Stimulated activated CD8-positive, alpha-beta memory T cell treated with anti-CD3 and anti-CD28 coated beads, Interleukin-4, amount 100 ng/mL, for 1 hour (primary cell): ENCODE results near the gene PLEKHF1.
A peak's percentile ranks its signal among the peaks of the same experiment; 100 is the strongest.

Source experiments
- DNase-seq, 2 donors: peaks; one replicate each; pipeline ENCODE4 v3.0.0-alpha.2; 2020; ENCODE audit warnings: low read depth in 2 of 2, low spot score in 1 of 2

PLEKHF1 gene

DNA sequence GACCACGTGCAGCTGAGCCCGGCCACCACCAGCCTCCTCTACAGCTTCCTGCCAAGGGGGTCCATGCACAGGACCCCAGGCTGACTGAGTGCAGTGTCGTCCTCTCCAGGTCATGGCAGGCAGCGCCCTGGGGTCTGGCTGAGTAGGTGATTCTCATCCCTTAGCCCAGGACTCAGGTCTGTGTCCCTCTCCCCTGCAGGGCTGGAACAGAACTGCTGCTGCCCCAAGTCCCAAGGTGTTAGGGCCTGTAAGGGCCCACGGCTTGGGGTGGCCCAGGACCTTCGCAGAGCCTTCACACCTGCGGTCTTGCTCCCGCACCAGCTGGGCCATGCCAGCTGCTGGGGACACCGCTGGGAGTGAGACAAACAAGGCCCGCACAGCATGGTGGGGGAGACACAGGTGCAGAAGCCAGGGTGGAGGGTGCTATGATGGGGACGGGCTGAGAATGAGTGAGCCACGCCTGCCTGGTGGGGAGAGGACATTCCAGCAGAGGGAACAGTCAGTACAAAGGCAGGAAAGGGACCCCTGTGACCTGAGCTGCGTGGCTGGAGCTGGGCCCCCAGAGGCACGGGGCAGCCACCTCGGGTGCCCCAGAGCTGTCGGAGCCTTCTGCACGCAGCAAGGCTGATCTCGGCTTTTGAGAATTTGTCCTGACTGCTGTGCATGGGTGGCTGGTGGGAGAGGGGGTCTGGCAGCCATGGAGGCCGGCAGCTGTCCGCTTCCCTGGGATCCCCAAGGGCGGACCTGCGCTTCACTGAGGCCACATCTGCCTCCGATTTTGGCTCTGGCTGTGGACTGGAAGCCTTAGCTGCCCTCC lies 11.9 kb downstream of the PLEKHF1 start:
- DNase-seq, result no peak

DNA sequence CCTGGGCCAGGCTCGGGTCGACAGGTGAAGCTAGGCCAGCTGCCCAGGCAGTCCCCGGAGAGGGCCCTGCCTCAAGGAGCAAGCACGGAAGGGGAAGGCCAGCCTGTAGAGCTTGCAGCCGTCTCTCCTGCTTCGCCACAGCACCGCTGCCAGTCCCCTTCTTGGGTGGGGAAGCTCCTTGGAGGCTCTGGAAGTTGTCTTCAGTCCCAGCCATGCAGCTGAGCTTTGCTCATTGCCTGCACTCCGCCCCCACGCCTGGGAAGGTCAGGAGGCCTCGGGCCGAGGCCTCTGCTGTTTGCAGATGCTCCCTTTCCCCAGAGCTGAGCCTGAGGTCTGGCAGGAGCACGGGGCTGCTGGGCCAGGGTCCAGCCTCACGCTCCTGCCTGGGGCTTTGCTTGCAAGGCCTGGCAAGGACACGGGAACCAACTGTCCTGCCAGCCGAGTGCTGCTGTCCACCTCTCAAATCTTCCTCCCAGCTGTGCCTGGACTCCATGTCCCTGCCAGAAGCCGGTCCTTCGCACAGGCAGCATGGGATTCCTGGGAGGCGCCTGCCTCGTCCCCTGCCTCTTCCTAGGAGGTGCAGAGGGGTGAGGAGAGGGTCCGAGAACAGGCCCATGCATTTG lies 13.3 kb downstream of the PLEKHF1 start:
- no peak for DNase-seq

DNA sequence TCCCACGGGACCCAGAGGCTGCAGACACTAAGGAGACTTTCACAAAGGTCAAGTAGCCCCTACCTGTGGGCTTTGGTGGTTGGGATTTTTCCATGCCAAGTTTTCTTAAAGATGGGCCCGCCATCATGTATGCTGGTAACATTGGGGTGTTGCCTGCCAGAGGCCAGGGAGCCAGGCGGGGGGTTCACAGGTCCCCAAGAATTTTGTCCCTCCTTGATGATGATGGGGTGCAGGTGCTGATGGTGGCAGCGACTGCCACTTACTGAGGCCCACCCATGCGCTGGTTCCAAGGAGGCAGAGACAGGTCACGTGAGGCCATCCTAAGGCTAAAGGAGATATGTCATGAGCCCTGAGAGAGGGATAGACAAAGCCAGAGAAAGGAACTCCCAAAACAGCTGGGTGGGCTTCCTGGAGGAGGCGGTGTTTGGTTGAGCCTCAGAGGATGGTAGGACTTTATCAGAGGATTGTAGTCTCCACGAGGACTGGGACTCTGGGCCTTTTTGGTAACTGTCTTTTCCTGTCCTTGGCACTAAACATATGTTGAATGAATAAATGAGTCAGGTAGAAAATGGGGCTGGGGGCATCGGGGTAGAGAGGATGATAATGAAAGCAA lies 14.4 kb downstream of the PLEKHF1 start:
- DNase-seq, result no peak

DNA sequence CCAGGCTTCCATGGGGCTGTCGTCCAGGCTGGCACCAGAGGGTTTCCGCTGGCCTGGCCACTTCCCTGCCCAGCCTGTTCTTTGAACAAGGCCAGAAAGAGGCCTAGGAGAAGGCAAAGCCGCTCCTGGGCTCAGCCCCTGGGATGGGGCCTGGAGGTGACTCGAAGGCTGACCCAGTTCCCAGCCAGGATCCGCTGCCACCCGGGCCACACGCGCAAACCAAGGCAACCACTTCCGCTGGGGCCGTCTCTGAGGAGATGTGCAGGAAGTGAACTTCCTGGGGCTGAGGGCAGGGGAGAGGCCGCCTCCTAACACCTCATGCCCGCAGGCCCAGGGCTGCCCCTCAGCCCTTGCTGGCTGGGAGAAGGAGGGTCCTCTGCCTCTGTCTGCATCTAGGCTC lies 15.2 kb downstream of the PLEKHF1 start:
- DNase-seq, result peak; percentile 48 to 59

DNA sequence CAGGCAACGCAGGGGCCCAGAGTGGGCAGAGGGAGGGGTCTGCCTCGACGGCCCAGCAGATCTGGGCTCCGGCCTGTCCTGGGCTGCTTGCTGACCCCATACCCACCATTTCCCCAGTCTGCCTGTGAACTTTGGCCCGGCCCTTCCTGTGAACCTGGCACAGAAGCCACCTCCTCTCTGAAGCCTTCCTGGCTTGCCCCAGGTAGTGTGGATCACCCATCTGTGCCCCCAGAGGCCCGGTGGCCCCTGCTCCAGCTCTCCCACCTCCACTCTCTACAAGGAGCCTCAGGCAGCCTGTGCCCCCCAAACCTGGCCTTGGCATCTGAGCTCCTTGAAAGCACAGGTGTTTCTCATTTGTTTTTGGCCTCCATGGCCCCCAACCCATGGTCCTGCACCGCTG lies 15.7 kb downstream of the PLEKHF1 start:
- DNase-seq, result no peak

DNA sequence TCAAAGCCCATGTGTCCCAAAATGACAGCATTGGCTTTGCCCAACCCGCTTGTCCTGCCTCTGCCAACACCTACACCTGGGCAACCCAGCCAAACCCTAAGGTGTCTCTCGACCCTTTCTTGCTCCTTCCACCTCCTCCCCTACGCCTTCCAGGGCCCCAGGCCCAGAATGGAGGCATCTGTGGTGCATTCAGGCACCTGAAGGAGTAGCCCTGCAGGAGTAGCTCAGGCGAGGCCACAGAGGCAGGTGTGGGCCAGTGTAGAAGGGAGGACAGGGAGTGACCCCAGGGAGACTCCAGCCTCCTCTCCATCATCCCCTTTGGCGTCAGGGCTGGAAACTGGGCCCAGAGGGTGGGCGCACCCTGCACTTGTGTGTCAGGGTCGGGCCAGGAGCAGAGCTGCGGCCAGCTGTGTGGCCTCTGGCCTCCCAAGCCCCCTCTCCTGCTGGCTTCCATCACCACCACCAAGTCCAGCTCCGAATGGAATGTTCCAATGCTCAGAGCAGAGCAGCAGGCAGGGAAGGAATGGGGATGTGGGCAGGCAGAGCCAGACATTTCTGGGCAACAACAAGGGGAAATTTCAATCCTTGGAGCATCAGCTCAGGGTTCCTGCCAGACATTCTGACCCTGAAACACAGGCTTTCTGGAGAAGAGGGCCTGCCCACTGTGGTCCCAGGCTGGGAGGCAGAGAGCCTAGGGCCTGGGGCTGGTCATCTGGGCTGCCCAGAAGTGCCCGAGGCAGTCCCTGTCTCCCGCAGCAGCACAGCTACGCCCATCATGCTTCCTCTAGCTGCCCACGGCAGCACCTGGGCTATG lies 16.4 kb downstream of the PLEKHF1 start:
- no peak for DNase-seq

DNA sequence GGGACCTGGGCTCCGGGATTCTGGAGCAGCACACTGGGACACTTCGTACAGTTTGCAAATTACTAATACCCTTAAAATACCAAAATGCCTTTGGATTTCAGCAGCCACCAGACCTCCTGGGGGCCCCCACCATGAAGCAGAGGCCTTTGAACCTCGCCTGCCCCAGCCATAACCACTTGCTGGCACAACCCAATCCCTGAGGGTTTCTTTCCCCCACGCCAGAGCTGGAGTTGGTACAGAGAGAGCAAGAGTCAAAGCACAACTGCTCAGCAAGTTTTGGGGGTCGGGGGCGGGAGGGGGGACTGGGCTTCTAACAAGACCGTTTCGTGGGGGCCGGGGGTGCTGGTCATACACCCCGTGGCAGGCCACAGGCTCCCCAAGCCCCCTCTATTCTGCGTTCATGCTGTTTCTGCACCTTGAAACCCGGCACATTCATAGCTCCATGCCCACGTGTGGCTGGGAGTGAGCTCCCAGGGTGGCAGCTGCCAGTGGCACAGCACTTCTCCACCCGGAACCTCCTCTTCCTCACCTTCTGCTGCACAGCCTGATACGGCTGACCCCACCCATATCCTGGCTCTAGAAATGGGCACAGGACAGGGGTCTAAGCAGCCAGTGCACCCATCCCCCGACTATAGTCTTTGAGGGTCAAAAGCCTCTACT lies 17.1 kb downstream of the PLEKHF1 start:
- DNase-seq, result no peak

DNA sequence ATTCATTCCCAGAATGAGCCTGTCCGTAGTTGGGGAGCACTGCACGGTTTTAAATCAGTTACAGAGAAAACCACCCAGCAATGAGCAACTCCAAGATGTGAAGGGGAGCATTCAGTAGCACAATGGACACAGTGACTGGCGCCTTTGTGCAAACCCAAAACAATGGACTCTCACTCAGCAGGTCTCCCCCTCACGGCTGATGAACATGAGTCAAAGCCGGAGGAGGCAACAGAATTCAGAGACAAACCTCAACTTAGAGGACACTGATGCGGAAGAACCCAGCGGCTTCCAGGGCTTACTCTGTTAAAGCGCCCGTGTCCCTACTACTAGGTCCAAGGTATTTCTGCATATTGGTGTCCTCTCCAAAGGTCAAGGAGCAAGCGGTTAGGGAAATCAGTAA lies 17.7 kb downstream of the PLEKHF1 start:
- DNase-seq, result no peak

DNA sequence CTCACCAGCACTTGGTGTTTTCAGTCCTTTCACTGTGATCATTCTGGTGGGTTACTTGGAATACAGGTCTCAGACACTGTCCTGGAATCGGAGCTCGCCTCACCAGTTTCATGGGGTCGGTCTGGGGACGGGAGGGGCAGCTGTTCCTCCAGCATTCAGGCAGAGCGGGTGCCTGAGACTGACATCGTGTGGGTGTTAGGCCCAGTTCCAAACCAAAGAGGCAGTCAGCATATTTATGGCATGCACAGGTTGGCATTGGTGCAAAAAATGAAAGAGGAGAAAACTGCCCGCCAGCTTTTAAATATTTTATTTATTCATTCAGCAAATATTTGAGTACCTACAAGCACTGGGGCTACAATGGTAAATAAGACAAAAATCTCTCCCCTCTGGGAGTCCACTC lies 20.1 kb downstream of the PLEKHF1 start:
- DNase-seq, result no peak

DNA sequence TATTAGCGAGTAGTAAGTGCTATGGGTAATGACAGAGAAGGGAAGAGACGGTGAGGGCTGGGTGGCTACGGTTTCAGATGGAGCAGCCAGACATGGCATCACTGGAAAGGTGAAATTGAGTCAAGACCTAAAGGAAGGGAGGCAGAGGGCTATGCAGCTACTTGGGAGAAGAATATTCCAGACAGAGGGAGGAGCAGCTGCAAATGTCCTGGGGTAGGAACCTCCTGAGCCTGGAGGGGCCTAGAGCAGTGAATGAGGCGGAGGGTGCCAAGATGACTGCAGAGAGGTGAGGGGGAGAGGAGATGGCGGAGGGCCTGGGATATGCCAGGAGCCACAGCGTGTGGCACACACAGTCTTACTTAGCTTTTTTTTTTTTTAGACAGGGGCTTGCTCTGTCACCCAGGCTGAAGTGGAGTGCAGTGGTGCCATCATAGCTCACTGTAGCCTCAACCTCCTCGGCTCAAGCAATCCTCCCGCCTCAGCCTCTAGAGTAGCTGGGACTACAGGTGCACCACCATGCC lies 21.1 kb downstream of the PLEKHF1 start:
- DNase-seq, result no peak

DNA sequence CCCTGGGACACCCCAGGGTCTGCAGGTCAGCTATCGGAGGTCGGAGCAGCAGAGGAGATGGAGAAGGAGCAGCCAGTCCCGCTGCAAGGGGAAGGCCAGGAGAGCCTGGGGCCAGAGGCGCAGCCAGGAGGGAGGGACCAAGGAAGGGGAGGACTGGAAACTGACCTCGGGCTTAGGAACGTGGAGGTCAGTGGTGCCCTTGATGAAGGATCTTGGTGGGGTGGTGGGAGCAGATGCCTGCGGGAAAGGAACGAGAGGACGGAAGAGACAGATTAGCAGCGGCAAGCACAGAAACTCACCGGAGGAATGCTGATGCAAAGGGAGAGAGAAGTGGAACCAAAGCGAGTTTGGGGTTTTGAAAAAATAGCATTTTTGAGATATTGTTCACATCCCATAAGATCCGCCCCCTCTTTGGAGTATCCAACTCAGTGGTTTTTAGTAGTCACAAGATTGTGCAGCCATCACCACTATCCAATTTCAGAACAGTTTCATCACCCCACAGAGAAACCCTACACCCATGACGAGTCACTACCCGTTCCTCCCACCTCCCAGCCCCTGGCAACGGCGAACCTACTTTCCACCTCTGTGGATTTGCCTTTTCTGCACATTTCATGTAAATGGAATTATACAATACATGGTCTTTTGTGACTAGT lies 22.1 kb downstream of the PLEKHF1 start:
- no peak for DNase-seq

DNA sequence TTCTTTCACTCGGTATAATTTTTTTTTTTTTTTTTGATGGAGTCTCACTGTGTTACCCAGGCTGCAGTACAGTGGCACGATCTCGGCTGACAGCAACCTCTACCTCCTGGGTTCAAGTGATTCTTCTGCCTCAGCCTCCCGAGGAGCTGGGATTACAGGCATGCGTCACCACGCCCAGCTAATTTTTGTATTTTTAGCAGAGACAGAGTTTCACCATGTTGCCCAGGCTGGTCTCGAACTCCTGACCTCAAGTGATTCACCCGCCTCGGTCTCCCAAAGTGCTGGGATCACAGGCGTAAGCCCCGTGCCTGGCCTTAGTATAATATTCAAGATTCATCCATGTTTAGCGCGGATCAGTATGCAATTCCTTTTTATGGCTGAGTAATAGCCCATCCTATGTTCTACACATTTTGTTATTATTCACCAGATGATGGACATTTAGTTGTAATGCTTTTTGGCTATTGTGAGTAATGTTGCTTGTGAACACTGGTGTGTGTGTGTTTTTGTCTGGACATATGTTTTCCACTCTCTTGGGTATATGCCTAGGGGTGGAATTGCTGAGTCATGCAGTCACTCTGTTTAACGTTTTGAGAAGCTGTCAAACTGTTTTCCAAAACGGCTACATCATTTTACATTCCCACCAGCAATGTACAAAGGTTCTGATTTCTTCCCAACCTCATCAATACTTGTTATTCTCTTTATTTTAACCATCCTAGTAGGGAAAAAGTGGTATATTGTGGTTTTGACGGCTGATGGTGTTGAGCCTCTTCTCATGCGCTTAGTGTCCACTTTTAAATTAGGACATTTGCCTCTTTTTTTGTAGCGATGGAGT lies 22.9 kb downstream of the PLEKHF1 start:
- DNase-seq, result no peak

DNA sequence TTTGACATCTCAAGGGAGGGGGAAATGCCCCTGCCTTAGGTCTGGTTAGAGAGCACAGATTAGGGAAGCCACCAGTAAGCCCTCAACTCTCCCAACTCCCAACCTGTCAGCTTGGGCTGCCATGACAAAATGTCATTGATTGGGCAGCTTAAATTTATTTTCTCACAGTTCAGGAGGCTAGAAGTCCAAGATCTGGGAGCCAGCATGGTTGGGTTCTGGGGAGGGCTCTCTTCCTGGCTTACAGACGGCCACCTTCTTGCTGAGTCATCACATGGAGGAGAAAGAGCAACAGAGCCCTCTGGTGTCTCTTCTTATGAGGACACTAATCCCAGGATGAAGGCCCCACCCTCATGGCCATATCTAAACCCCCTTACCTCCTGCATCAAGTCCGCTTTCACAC lies 25.6 kb downstream of the PLEKHF1 start:
- DNase-seq, result no peak

DNA sequence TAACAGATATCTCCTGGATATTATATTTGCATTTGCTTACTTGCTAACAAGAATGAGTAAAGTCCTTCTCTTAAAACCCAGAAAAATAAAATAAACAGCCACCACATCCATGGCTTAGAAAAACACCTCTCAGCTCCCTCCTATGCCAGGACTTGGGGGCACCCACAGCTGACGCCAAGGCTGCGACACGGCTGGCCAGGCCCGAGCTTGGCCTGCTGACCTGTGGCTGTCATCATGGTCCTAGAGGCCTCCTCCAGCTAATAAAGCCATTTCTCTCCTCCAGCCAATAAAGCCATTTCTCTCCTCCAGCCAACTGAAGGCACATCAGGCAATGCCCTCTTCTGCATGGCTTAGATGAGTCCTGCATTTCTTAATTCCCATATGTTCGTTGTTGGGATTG lies 28.9 kb downstream of the PLEKHF1 start:
- DNase-seq, result no peak

DNA sequence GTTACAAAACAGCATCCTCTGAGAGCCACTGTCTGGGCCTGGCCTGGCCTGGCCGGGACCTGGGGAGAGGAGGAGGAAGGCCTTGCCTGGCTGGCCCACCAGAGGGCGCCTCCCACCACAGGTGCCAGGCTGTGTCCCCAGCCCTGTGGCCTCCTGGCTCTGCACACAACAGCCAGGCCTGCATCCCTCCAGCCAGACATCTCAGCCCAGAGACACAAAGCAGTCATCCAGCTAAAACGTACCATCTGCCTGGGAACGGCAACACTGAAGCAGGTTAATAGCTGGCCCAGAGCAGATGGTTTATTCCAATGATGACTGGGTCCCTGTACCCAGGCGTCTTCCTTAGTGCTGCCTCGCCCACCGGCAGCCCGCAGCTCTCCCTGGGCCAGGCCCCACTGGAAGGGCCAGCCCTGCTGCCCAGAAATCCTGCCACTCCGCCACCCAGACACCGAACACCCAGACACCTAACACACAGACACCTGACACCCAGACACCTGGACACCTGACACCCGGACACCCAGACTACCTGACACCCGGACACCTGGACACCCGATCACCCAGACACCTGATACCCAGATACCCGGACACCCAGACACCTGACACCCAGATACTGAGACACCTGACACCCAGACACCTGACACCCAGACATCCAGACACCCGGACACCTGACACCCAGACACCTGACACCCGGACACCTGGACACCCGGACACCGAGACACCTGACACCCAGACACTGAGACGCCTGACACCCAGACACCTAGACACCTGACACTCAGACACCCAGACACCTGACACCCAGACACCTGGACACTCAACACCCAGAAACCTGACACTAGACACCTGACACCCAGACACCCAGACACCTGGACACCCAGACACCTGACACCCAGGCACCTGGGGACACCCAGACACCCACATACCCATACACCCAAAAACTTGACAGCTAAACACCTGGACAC lies 29.7 kb downstream of the PLEKHF1 start:
- DNase-seq, result peak; percentile 58 to 71

DNA sequence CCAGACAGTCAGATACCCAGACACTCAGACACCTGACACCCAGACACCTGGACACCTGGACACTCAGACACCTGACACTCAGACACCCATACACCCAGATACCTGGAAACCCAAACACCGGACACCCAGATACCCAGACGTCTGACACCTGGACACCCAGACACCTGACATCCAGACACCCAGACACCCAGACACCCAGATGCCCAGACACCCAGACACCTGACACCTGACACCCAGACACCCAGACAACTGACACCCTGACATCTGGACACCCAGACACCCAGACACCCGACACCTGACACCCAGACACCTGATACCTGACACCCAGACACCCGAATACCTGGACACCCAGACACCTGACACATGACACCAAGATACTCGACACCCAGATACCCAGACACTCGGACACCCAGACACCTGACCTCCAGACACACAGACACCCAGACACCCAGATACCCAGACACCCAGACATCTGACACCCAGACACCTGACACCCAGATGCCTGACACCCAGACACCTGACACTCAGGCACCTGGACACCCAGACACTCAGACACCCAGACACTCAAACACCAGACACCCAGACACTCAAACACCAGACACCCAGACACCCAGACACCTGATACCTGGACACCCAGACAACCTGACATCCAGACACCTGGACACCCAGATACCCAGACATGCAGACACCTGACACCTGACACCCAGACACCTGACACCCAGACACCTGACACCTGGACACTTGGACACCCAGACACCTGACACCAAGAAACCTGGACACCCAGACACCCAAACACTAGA lies 30.7 kb downstream of the PLEKHF1 start:
- no peak for DNase-seq

DNA sequence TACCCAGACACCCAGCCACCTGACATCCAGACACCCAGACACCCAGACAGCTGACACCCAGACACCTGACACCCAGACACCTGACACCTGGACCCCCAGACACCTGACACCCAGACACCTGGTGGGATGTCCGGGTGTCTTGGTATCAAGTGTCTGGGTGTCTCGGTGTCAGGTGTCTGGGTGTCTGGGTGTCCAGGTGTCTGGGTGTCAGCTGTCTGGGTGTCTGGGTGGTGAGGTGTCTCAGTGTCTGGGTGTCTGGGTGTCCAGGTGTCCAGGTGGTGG lies 31.2 kb downstream of the PLEKHF1 start:
- no peak for DNase-seq
